Measurements from ENCODE around the gene KNTC1.
A peak's percentile ranks its signal among the peaks of the same experiment; 100 is the strongest.
"Not testable (repeated sequence)": the region's sequence is repeated elsewhere in the genome, so short reads cannot be mapped to it uniquely, and the experiment has no call there.

KNTC1 gene, protein sequence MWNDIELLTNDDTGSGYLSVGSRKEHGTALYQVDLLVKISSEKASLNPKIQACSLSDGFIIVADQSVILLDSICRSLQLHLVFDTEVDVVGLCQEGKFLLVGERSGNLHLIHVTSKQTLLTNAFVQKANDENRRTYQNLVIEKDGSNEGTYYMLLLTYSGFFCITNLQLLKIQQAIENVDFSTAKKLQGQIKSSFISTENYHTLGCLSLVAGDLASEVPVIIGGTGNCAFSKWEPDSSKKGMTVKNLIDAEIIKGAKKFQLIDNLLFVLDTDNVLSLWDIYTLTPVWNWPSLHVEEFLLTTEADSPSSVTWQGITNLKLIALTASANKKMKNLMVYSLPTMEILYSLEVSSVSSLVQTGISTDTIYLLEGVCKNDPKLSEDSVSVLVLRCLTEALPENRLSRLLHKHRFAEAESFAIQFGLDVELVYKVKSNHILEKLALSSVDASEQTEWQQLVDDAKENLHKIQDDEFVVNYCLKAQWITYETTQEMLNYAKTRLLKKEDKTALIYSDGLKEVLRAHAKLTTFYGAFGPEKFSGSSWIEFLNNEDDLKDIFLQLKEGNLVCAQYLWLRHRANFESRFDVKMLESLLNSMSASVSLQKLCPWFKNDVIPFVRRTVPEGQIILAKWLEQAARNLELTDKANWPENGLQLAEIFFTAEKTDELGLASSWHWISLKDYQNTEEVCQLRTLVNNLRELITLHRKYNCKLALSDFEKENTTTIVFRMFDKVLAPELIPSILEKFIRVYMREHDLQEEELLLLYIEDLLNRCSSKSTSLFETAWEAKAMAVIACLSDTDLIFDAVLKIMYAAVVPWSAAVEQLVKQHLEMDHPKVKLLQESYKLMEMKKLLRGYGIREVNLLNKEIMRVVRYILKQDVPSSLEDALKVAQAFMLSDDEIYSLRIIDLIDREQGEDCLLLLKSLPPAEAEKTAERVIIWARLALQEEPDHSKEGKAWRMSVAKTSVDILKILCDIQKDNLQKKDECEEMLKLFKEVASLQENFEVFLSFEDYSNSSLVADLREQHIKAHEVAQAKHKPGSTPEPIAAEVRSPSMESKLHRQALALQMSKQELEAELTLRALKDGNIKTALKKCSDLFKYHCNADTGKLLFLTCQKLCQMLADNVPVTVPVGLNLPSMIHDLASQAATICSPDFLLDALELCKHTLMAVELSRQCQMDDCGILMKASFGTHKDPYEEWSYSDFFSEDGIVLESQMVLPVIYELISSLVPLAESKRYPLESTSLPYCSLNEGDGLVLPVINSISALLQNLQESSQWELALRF (N-terminal part only)

GRCh38 chr12:122526683-122527477, at the start of gene KNTC1, which contains the start of gene RSRC2:
KNTC1 (plus strand) TSS chr12:122527249; CDS start chr12:122530064, 2,815 bp downstream.
RSRC2 (minus strand) TSS chr12:122526936; CDS start chr12:122526853, 83 bp downstream.
- peak; percentile 100 for DNase-seq (ENCODE audit: low spot score)

DNA sequence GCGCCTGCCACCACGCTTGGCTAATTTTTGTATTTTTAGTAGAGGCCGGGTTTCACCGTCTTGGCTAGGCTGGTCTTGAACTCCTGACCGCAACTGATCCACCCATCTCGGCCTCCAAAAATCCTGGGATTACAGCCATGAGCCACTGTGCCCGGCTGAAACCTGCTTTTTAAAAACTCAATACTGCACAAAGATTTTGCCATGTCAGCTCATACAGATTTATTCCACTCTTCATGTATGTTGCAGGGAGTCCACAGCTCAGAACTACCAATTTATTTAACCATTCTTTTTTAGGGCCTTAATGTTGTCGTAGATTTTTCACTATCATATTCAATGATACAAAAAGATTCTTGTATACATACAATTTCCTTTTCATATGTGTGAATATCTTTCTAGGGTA, 46.3 kb upstream of the KNTC1 start:
- DNase-seq (ENCODE audit: low spot score): no peak

DNA sequence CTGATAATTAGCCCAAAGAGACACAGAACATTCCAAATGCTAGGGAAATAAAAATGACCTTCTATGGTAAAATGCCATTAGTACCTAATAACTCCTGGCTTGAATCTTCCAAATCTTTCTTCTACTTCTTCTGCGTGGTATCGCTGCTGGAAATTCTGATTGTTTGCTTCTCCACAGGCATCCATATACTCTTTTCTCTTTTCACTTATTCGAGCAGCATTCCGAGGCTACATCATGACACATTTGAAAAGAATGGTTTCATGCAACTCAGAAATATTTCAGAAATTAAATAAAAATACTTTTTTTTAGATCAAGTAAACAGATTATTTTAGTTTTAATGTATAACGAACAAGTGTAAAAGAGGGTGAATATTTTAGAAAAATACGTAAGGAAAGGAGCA, 45.2 kb upstream of the KNTC1 start:
- no peak for DNase-seq (ENCODE audit: low spot score)

- DNase-seq (ENCODE audit: low spot score): no peak
Measured at GRCh38 chr12:122483969-122484368, 43.1 kb upstream of the KNTC1 start.

GRCh38 chr12:122484385-122484784, 42.7 kb upstream of the KNTC1 start:
- not testable (repeated sequence) for DNase-seq (ENCODE audit: low spot score)

DNA sequence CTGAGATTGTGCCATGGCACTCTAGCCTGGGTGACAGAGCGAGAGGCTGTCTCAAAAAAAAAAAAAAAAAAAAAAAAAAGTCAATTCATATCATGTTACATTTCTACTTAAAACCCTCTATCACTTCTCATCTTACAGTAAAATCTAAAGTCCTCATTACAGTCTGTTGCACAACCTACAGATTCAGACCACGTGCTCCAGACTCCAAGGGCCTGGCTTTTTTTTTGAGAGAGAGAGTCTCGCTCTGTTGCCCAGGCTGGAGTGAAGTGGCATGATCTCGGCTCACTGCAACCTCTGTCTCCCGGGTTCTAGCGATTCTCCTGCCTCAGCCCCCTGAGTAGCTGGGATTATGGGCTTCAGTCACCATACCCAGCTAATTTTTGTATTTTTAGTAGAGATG, 40.7 kb upstream of the KNTC1 start:
- DNase-seq (ENCODE audit: low spot score): not testable (repeated sequence)

- no peak for DNase-seq (ENCODE audit: low spot score)
Measured at GRCh38 chr12:122486805-122487426, 40.1 kb upstream of the KNTC1 start.

DNA sequence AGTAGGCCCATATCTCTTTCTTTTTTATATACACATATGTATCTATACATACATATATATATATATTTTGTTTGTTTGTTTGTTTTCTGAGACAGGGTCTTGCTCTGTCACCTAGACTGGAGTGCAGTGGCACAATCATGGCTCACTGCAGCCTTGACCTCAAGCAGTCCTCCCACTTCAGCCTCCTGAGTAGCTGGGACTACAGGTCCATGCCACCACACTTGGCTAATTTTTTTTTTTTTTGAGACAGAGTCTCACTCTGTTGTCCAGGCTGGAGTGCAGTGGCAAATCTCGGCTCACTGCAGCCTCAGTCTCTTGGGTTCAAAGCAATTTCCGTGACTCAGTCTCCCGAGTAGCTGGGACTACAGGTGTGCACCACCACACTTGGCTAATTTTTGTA, 39.2 kb upstream of the KNTC1 start:
- not testable (repeated sequence) for DNase-seq (ENCODE audit: low spot score)

GRCh38 chr12:122489038-122489437, 38.0 kb upstream of the KNTC1 start:
- DNase-seq (ENCODE audit: low spot score): peak; percentile 75

- DNase-seq (ENCODE audit: low spot score): no peak
Measured at GRCh38 chr12:122491991-122492390, 35.1 kb upstream of the KNTC1 start.

- DNase-seq (ENCODE audit: low spot score): not testable (repeated sequence)
Measured at GRCh38 chr12:122493222-122493621, 33.8 kb upstream of the KNTC1 start.

DNA sequence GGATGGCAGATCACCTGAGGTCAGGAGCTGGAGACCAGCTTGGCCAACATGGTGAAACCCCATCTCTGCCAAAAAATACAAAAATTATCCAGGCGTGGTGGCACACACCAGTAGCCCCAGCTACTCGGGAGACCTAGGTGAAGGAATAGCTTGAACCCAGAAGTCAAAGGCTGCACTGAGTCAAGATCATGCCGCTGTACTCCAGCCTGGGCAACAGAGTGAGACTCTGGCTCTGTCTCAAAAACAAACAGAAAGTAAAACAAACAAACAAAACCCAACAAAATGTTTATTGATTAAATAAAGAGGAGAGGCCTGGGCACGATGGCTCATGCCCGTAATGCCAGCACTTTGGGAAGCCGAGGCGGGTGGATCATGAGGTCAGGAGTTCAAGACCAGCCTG, 31.8 kb upstream of the KNTC1 start:
- no peak for DNase-seq (ENCODE audit: low spot score)

GRCh38 chr12:122499991-122500684, 26.9 kb upstream of the KNTC1 start:
- DNase-seq (ENCODE audit: low spot score): peak; percentile 55

DNA sequence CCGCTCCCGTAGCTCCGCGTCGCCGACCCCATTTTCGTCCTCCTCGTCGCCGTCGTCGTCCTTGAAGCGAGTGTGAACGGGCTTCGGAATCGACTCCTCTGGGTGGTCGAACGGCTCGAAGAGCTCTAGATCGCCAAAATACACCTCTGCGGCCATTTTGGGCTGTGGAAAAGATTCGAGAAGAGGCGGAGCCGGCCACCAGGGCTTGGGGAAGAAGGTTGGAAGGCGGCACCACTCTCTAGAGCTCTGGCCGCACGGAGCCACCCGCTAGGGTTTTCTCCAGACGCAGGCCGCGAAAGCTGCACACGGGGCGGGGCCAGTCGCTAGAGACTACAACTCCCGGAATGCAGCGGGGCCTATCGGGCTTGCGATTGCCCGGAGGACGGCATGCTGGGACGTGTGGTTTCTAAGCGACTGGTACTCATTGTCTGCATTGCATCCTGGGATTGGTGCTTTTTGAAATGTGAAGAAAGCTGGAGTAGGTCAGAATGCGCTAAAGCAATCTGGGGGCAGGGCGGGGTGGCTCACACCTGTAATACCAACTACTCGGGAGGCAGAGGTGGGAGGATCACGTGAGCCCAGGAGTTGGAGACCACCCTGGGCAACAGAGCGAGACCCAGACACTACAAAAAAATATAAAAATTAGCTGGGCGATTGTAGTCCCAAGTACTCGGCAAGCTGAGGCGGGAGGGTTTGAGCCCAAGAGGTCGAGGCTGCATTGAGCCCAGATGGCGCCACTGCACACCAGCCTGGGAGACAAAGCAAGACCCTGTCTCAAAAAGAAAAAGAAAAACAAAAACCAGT, 26.2 kb upstream of the KNTC1 start, which contains the start of gene ZCCHC8:
Gene ZCCHC8, minus strand, starts transcription at position 248 of the 804 bp plus-strand sequence. Its CDS starts 92 bp downstream, at position 156.
- DNase-seq (ENCODE audit: low spot score): peak; percentile 95

DNA sequence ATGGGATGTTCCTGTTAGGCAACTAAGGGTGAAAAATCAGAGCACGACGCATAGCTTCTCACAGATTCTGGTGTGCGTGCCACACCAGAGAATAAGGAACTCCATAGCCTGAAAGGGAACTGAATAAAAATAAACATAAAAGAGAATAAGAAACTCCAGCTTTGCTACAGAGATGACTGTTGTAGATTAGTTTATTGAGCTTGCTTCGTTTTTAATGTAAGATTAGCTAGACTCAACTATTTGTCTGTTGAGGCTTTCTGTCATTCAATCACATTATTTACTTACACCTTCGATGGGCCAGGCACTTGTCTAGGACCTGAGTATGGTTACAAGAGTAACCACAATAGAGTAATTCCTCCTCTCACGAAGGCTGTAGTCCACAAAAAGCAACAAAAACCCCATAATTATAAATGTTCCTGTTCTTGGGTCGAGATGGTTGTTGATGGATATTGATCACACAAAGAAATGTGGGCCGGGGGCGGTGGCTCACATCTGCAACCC, 25.5 kb upstream of the KNTC1 start:
- DNase-seq (ENCODE audit: low spot score): no peak

DNA sequence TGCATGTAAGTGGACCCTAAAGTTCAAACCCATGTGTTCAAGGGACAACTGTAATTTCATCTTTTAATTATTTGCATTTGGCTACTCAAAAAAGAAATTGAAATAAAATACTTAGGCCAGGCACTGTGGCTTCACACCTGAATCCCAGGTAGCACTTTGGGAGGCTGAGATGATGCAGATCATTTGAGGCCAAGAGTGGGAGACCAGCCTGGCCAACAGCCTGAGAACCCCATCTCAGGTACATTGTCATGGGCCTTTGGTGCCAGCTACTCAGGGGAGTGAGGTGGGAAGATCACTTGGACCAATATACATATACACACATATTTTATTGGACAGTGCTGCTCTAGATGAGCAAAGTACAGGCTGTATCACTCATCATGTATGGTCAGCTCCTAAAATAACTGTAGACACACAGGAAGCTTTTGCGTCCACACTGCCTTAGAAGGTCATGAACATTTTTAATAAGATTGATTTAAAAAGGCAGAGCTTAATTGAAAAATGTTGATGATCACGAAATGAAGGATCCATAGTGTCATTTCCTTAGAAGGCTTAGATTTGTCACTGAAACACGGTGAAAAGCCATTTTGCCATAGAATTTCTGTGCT, 23.8 kb upstream of the KNTC1 start:
- DNase-seq (ENCODE audit: low spot score): no peak

DNA sequence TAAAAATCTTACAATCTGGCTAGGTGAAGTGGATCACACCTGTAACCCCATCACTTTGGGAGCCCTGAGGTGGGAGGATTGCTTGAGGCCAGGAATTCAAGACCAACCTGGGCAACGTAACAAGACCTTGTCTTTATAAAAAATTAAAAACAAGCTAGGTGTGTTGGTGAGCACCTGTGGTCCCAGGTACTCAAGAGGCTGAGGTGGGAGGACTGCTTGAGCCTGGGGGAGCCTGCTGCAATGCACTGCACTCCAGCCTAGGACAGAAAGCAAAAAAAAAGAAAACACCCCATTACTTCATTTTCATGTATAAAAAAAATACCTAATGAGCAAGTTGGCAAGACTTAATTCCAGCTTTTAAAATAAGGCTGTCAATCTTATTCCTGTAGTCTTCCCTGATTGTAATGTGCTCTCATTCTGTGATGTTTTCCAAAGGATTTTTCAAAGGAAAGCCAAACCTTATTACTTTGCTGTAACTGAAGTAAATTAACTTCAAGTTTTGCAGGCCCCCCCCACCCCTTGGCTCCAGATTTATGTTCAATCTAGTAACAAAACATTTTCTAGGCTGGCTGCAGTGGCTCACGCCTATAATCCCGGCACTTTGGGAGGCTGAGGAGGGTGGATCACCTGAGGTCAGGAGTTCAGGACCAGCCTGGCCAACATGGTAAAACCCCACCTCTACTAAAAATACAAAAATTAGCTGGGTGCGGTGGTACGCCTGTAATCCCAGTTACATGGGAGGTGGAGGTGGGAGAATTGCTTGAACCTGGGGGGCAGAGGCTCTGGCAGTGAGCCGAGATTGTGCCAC, 23.1 kb upstream of the KNTC1 start:
- DNase-seq (ENCODE audit: low spot score): no peak
